H9 (cell line): Measurements from ENCODE around the gene SMPX. TPM values are rescaled to one million over a fixed set of nuclear protein-coding genes. Genes with fewer than 3 reads are reported as not detected.

Experiments
- DNase-seq: peaks from one replicate; pipeline ENCODE4 v3.0.0-alpha.2; 2017
- H2AFZ ChIP-seq: one replicate; pipeline ENCODE4 v1.6.1; 2013; ENCODE audit warnings: mild to moderate bottlenecking, low read length, control low read depth, moderate library complexity
- H2AK5ac ChIP-seq: 2 replicates; pipeline ENCODE4 v1.6.1; 2013; ENCODE audit warnings: low read length, control low read depth, mixed read lengths; ENCODE audit not compliant: insufficient read length
- H2BK120ac ChIP-seq: one replicate; pipeline ENCODE4 v1.6.1; 2013; ENCODE audit warnings: low read depth, mild to moderate bottlenecking, low read length, control low read depth, inconsistent platforms; ENCODE audit not compliant: poor library complexity, severe bottlenecking
- H2BK12ac ChIP-seq: 2 replicates; pipeline ENCODE4 v1.6.1; 2013; ENCODE audit warnings: low read length, control low read depth, mixed read lengths, low read depth; ENCODE audit not compliant: insufficient read length
- H2BK15ac ChIP-seq: 2 replicates; pipeline ENCODE4 v1.6.1; 2013; ENCODE audit warnings: low read depth, low read length, control low read depth
- H2BK20ac ChIP-seq: one replicate; pipeline ENCODE4 v1.6.1; 2013; ENCODE audit warnings: low read depth, mild to moderate bottlenecking, low read length, control low read depth, inconsistent platforms; ENCODE audit not compliant: poor library complexity, severe bottlenecking
- H2BK5ac ChIP-seq: 2 replicates; pipeline ENCODE4 v1.6.1; 2013; ENCODE audit warnings: low read length, control low read depth, mixed read lengths; ENCODE audit not compliant: insufficient read length
- H3K14ac ChIP-seq: 2 replicates; pipeline ENCODE4 v1.6.1; 2013; ENCODE audit warnings: low read length, control low read depth; ENCODE audit not compliant: insufficient read depth
- H3K18ac ChIP-seq: 2 replicates; pipeline ENCODE4 v1.6.1; 2013; ENCODE audit warnings: low read depth, mild to moderate bottlenecking, mixed read lengths, low read length, control low read depth; ENCODE audit not compliant: insufficient read length
- H3K23ac ChIP-seq: 2 replicates; pipeline ENCODE4 v1.6.1; 2013; ENCODE audit warnings: low read length, control low read depth, mixed read lengths, low read depth; ENCODE audit not compliant: insufficient read length
- H3K23me2 ChIP-seq: 2 replicates; pipeline ENCODE4 v1.6.1; 2013; ENCODE audit warnings: low read depth, mild to moderate bottlenecking, mixed read lengths, low read length, control low read depth; ENCODE audit not compliant: insufficient read length, poor library complexity, severe bottlenecking
- H3K27ac ChIP-seq: 2 replicates; pipeline ENCODE4 v1.5.1; 2013; ENCODE audit warnings: low read length, control low read depth, mixed read lengths, low read depth; ENCODE audit not compliant: insufficient read length
- H3K27me3 ChIP-seq: 2 replicates; pipeline ENCODE4 v1.6.1; 2013; ENCODE audit warnings: low read length, control low read depth, inconsistent platforms; ENCODE audit not compliant: insufficient read depth
- H3K4ac ChIP-seq: 2 replicates; pipeline ENCODE4 v1.6.1; 2013; ENCODE audit warnings: low read depth, mild to moderate bottlenecking, control low read depth, inconsistent platforms, low read length, moderate library complexity
- H3K4me1 ChIP-seq: 2 replicates; pipeline ENCODE4 v1.6.1; 2013; ENCODE audit warnings: low read length, control low read depth, inconsistent platforms; ENCODE audit not compliant: insufficient read depth
- H3K4me2 ChIP-seq: 2 replicates; pipeline ENCODE4 v1.6.1; 2013; ENCODE audit warnings: low read length, control low read depth, mixed read lengths; ENCODE audit not compliant: insufficient read length, insufficient read depth
- H3K56ac ChIP-seq: 2 replicates; pipeline ENCODE4 v1.6.1; 2013; ENCODE audit warnings: low read depth, mild to moderate bottlenecking, mixed read lengths, low read length, control low read depth; ENCODE audit not compliant: insufficient read length
- H3K79me1 ChIP-seq: 2 replicates; pipeline ENCODE4 v1.6.1; 2013; ENCODE audit warnings: low read depth, mild to moderate bottlenecking, moderate library complexity, low read length, control low read depth, inconsistent platforms; ENCODE audit not compliant: insufficient read depth, poor library complexity, severe bottlenecking
- H3K79me2 ChIP-seq: 2 replicates; pipeline ENCODE4 v1.6.1; 2013; ENCODE audit warnings: low read length, control low read depth, inconsistent platforms; ENCODE audit not compliant: insufficient read depth
- H3K9ac ChIP-seq: 2 replicates; pipeline ENCODE4 v1.6.1; 2013; ENCODE audit warnings: low read length, control low read depth, mixed read lengths; ENCODE audit not compliant: insufficient read length; ENCODE audit errors: extremely low read depth
- H3K9me3 ChIP-seq: one replicate; pipeline ENCODE4 v1.6.1; 2013; ENCODE audit warnings: low read depth, low read length, inconsistent platforms; ENCODE audit not compliant: control insufficient read depth
- H3T11ph ChIP-seq: one replicate; pipeline ENCODE4 v1.6.1; 2013; ENCODE audit warnings: mild to moderate bottlenecking, low read length, control low read depth, inconsistent platforms
- H4K20me1 ChIP-seq: one replicate; pipeline ENCODE4 v1.6.1; 2013; ENCODE audit not compliant: control insufficient read depth, insufficient read length, insufficient read depth
- H4K5ac ChIP-seq: 2 replicates; pipeline ENCODE4 v1.6.1; 2013; ENCODE audit warnings: low read depth, mild to moderate bottlenecking, mixed read lengths, low read length, control low read depth; ENCODE audit not compliant: insufficient read length
- H4K8ac ChIP-seq: replicated peaks from 2 replicates; pipeline ENCODE4 v1.6.1; 2013; ENCODE audit warnings: low read length, control low read depth, mixed read lengths, low read depth; ENCODE audit not compliant: insufficient read length
- H4K91ac ChIP-seq: 2 replicates; pipeline ENCODE4 v1.6.1; 2013; ENCODE audit warnings: low read depth, mild to moderate bottlenecking, moderate library complexity, mixed read lengths, low read length, control low read depth; ENCODE audit not compliant: insufficient read length
- H3K27ac Mint-ChIP-seq, 3 experiments: 2 replicates in 2 of 3; 3 replicates in 1 of 3; pipeline ENCODE4 v1.8.0; 2020 to 2021; ENCODE audit warnings: mixed read lengths in 3 of 3, mild to moderate bottlenecking in 1 of 3, moderate library complexity in 1 of 3
- H3K27me3 Mint-ChIP-seq: 2 replicates; pipeline ENCODE4 v1.8.0; 2021; ENCODE audit warnings: low read depth, mild to moderate bottlenecking, moderate library complexity, mixed read lengths
- H3K36me3 Mint-ChIP-seq, 3 experiments: 2 replicates in 2 of 3; 3 replicates in 1 of 3; pipeline ENCODE4 v1.8.0; 2020 to 2021; ENCODE audit warnings: low read depth in 3 of 3, mixed read lengths in 3 of 3; ENCODE audit not compliant: insufficient read depth in 1 of 3
- H3K4me1 Mint-ChIP-seq, 2 experiments: 2 replicates each; pipeline ENCODE4 v1.8.0; 2020; ENCODE audit warnings: mixed read lengths in 2 of 2
- H3K4me3 Mint-ChIP-seq, 2 experiments: 2 replicates in 1 of 2; 3 replicates in 1 of 2; pipeline ENCODE4 v1.8.0; 2020 to 2021; ENCODE audit warnings: mild to moderate bottlenecking in 2 of 2, mixed read lengths in 2 of 2, moderate library complexity in 1 of 2
- H3K9me3 Mint-ChIP-seq, 2 experiments: 2 replicates in 1 of 2; 3 replicates in 1 of 2; pipeline ENCODE4 v1.8.0; 2020; ENCODE audit warnings: mild to moderate bottlenecking in 2 of 2, mixed read lengths in 2 of 2, moderate library complexity in 1 of 2
- WGBS: extraction: QIAGEN DNeasy Blood & Tissue Kit; methylation state at CpG from one replicate; pipeline ENCODE4 v1.1.7; 2013; ENCODE audit warnings: missing lambda C conversion rate, low lambda C conversion rate, mixed read lengths; ENCODE audit not compliant: insufficient read length; ENCODE audit errors: extremely low coverage; 5-methylcytosine and 5-hydroxymethylcytosine counted together
- long read RNA-seq: library from polyadenylated mRNA; unstranded; transcript quantifications from one replicate; pipeline ENCODE4 v2.0.0, GENCODE V29; 2020
- total RNA-seq: library from RNA; stranded (reverse); gene quantifications from 2 replicates; pipeline ENCODE4 v1.2.1, GENCODE V29; 2021
- TF ChIP-seq, protein P1 (sequence below): fragments of 200-600 bp; sonication (generic); conservative IDR thresholded peaks from 3 replicates; pipeline ENCODE4 v1.8.0; 2021; ENCODE audit warnings: antibody characterized with exemption, mild to moderate bottlenecking

Gene SMPX
- total RNA-seq, result not detected in 2 replicates
- long read RNA-seq, result 0 reads

DNA sequence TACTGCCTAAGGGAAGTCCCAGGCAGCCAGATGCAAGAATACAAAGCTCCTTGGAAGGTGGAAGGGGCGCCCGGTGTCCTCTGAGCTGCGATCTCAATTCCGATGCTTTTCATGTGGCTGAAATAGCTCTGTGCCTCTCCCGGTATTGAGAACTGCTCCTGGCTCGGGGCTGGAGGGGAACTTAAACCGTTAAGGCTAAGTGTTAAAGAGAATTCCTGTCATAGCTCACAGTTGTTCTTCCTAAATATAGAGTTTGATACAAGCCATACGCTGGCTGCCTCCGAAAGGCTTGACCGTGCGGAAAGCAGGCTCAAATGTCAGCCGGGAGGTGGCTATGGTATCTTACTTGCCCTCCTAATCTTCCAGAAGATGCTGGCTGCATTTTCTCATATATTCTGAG lies at the start of gene SMPX:
Gene SMPX, minus strand, starts transcription at position 157 of the 400 bp plus-strand sequence. CDS start 3,826 bp downstream, outside the sequence.
- Histone ChIP-seq H3K9ac (no peak within 1 kb of the TSS), H2AFZ (no peak within 1 kb of the TSS), H3K23ac (no peak within 1 kb of the TSS), H3T11ph (no peak within 1 kb of the TSS), H3K4me1 (no peaks in the 10 kb centered on the region), H2AK5ac (no peak within 1 kb of the TSS), H3K9me3 (no peaks in the 10 kb centered on the region), H3K4me2 (no peak within 1 kb of the TSS), H4K20me1 (no peaks in the 10 kb centered on the region), H2BK20ac (no peak within 1 kb of the TSS), H3K27ac (no peak within 1 kb of the TSS), H4K5ac (no peak within 1 kb of the TSS), H3K56ac (no peak within 1 kb of the TSS), H2BK15ac (no peak within 1 kb of the TSS), H3K79me2 (no peaks in the 10 kb centered on the region), H3K27me3 (no peaks in the 10 kb centered on the region), H3K18ac (no peak within 1 kb of the TSS), H2BK120ac (no peak within 1 kb of the TSS), H3K14ac (no peak within 1 kb of the TSS), H3K23me2 (no peaks in the 10 kb centered on the region), H3K79me1 (no peaks in the 10 kb centered on the region), H4K8ac (no peak within 1 kb of the TSS), H3K4ac (no peak within 1 kb of the TSS), H2BK12ac (no peak within 1 kb of the TSS), H4K91ac (no peak within 1 kb of the TSS), H2BK5ac (no peak within 1 kb of the TSS)
- no CpG with 5 or more reads among the region's 12 CpGs for WGBS
- Mint-ChIP-seq H3K27ac (no peak within 1 kb of the TSS), H3K4me1 (peaks cover 11 to 14% of the 10 kb centered on the region in 2 experiments), H3K36me3 (no peaks in the 10 kb centered on the region), H3K27me3 (no peaks in the 10 kb centered on the region), H3K9me3 (peaks cover 0 to 30% of the 10 kb centered on the region in 2 experiments; a peak in 3 of 5 replicates), H3K4me3 (no peak within 1 kb of the TSS)
- DNase-seq, result no peak
- TF ChIP-seq, protein P1, sequence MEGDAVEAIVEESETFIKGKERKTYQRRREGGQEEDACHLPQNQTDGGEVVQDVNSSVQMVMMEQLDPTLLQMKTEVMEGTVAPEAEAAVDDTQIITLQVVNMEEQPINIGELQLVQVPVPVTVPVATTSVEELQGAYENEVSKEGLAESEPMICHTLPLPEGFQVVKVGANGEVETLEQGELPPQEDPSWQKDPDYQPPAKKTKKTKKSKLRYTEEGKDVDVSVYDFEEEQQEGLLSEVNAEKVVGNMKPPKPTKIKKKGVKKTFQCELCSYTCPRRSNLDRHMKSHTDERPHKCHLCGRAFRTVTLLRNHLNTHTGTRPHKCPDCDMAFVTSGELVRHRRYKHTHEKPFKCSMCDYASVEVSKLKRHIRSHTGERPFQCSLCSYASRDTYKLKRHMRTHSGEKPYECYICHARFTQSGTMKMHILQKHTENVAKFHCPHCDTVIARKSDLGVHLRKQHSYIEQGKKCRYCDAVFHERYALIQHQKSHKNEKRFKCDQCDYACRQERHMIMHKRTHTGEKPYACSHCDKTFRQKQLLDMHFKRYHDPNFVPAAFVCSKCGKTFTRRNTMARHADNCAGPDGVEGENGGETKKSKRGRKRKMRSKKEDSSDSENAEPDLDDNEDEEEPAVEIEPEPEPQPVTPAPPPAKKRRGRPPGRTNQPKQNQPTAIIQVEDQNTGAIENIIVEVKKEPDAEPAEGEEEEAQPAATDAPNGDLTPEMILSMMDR, result no peak
